PFSK-1 (cell line): ENCODE data around the gene SCMH1.

Experiments used
- POLR2AphosphoS5 ChIP-seq: IDR thresholded peaks from 2 replicates; pipeline ENCODE4 v1.6.1; 2012; ENCODE audit warnings: low read depth, mild to moderate bottlenecking, control low read depth, low read length, moderate library complexity
- SIN3A ChIP-seq: IDR thresholded peaks from 2 replicates; pipeline ENCODE4 v1.6.1; 2012; ENCODE audit warnings: mild to moderate bottlenecking, low read length, moderate library complexity, borderline replicate concordance; ENCODE audit not compliant: insufficient read depth
- TAF1 ChIP-seq: IDR thresholded peaks from 2 replicates; pipeline ENCODE4 v1.6.1; 2012; ENCODE audit warnings: low read length, control low read depth, borderline replicate concordance; ENCODE audit not compliant: insufficient read depth
- TF ChIP-seq, protein P1 (sequence below), 2 experiments: IDR thresholded peaks; 2 replicates each; pipeline versions ENCODE4 v1.6.1 to v1.8.0; 2011 to 2012; ENCODE audit warnings: low read depth in 2 of 2, low read length in 2 of 2, control low read depth in 1 of 2, inconsistent platforms in 1 of 2, mild to moderate bottlenecking in 1 of 2, moderate library complexity in 1 of 2; ENCODE audit not compliant: insufficient read depth in 1 of 2

DNA sequence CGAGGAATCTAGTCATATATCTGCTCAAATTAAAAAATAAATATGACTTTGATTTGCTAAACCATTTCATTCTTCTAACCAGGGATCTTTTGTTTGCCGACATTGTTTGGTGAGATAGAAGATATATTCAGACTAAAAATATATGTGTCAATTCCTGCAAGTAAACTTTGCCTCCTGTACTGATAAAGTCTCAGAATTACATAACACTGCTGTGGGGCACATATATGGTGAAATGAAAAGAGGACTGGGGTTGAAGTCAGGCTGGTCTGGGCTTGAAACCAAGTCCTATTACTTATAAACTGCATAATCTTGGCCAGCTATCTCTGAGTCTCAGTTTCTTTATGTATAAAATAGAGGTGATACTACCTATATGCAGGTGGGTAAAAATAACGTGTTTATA is 9.8 kb downstream of the SCMH1 start:
- TF ChIP-seq TAF1 (no peak), POLR2AphosphoS5 (no peak), SIN3A (no peak)
- TF ChIP-seq, protein P1, sequence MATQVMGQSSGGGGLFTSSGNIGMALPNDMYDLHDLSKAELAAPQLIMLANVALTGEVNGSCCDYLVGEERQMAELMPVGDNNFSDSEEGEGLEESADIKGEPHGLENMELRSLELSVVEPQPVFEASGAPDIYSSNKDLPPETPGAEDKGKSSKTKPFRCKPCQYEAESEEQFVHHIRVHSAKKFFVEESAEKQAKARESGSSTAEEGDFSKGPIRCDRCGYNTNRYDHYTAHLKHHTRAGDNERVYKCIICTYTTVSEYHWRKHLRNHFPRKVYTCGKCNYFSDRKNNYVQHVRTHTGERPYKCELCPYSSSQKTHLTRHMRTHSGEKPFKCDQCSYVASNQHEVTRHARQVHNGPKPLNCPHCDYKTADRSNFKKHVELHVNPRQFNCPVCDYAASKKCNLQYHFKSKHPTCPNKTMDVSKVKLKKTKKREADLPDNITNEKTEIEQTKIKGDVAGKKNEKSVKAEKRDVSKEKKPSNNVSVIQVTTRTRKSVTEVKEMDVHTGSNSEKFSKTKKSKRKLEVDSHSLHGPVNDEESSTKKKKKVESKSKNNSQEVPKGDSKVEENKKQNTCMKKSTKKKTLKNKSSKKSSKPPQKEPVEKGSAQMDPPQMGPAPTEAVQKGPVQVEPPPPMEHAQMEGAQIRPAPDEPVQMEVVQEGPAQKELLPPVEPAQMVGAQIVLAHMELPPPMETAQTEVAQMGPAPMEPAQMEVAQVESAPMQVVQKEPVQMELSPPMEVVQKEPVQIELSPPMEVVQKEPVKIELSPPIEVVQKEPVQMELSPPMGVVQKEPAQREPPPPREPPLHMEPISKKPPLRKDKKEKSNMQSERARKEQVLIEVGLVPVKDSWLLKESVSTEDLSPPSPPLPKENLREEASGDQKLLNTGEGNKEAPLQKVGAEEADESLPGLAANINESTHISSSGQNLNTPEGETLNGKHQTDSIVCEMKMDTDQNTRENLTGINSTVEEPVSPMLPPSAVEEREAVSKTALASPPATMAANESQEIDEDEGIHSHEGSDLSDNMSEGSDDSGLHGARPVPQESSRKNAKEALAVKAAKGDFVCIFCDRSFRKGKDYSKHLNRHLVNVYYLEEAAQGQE (IDR thresholded peaks at IDR 0.05; ENCODE audit: insufficient read depth in 1 of 2, low read depth in 2 of 2, low read length in 2 of 2): no peak
